Smooth muscle cell (in vitro differentiated cells): ENCODE data around the gene SOAT2. TPM values are rescaled to one million over a fixed set of nuclear protein-coding genes. Genes with fewer than 3 reads are reported as not detected.

ENCODE experiments used
- DNase-seq: peaks from one replicate; lab custom pipeline; 2025; ENCODE audit not compliant: unreplicated experiment; lab: John Stamatoyannopoulos, UW
- H2AFZ ChIP-seq: fragments of 200-600 bp; sonication (generic); 2 replicates; pipeline ENCODE4 v1.6.0; 2016; ENCODE audit warnings: antibody characterized with exemption, low read depth, mild to moderate bottlenecking
- H3F3A ChIP-seq: fragments of 200-600 bp; sonication (generic); 2 replicates; pipeline ENCODE4 v1.6.0; 2017; ENCODE audit warnings: antibody characterized with exemption, low read depth
- H3K27ac ChIP-seq: fragments of 200-600 bp; sonication (generic); 2 replicates; pipeline ENCODE4 v1.5.1; 2016; ENCODE audit warnings: low read depth, mild to moderate bottlenecking
- H3K27me3 ChIP-seq: fragments of 200-600 bp; sonication (generic); 2 replicates; pipeline ENCODE4 v1.6.1; 2016; ENCODE audit warnings: low read depth, mild to moderate bottlenecking
- H3K36me3 ChIP-seq: fragments of 200-600 bp; sonication (generic); 2 replicates; pipeline ENCODE4 v1.5.1; 2016; ENCODE audit warnings: low read depth
- H3K4me1 ChIP-seq: fragments of 200-600 bp; sonication (generic); 2 replicates; pipeline ENCODE4 v1.5.1; 2016; ENCODE audit warnings: low read depth
- H3K4me2 ChIP-seq: fragments of 200-600 bp; sonication (generic); 2 replicates; pipeline ENCODE4 v1.6.0; 2016; ENCODE audit warnings: mild to moderate bottlenecking
- H3K4me3 ChIP-seq: fragments of 200-600 bp; sonication (generic); 2 replicates; pipeline ENCODE4 v1.5.1; 2016; ENCODE audit warnings: mild to moderate bottlenecking
- H3K79me2 ChIP-seq: fragments of 200-600 bp; sonication (generic); 2 replicates; pipeline ENCODE4 v1.6.0; 2016; ENCODE audit warnings: low read depth, mild to moderate bottlenecking
- H3K9ac ChIP-seq: fragments of 200-600 bp; sonication (generic); 2 replicates; pipeline ENCODE4 v1.6.0; 2016; ENCODE audit warnings: low read depth
- H3K9me3 ChIP-seq: fragments of 200-600 bp; sonication (generic); replicated peaks from 2 replicates; pipeline ENCODE4 v1.5.1; 2016; ENCODE audit warnings: low read depth
- H4K20me1 ChIP-seq: fragments of 200-600 bp; sonication (generic); 2 replicates; pipeline ENCODE4 v1.6.0; 2016; ENCODE audit warnings: low read depth
- CTCF ChIP-seq: fragments of 200-600 bp; sonication (generic); IDR thresholded peaks from 2 replicates; pipeline ENCODE4 v1.5.1; 2017; ENCODE audit warnings: borderline replicate concordance, mild to moderate bottlenecking, antibody characterized with exemption; ENCODE audit not compliant: insufficient read depth, poor library complexity, severe bottlenecking
- WGBS: methylation state at CpG from one replicate; pipeline ENCODE4 v1.1.7; 2016; ENCODE audit warnings: low lambda C conversion rate; 5-methylcytosine and 5-hydroxymethylcytosine counted together
- polyA plus RNA-seq: library from polyadenylated mRNA; unstranded; fragments of >200 nt; fragmentation: Nextera tagmentation; extraction: Ambion mirVana; gene quantifications from 2 replicates; pipeline ENCODE4 v1.2.1, GENCODE V29; 2016
- total RNA-seq: library from RNA; depleted of rRNA; stranded (reverse); fragments of >200 nt; gene quantifications from 2 replicates; pipeline ENCODE4 v1.2.3, GENCODE V29; 2014

SOAT2 gene
- total and polyA plus RNA-seq, 2 experiments from 2014 or later: not detected

- no peak overlapping the region for H3K27ac ChIP-seq
- H3K4me2 ChIP-seq: no peak overlapping the region
- 85% methylated on average over 12 of the region's 12 CpGs for WGBS
- H4K20me1 ChIP-seq: no peaks in the 10 kb centered on the region
- TF ChIP-seq CTCF: no peak
- peak overlapping the region; percentile 10 for H3K4me3 ChIP-seq
- H3K9me3 ChIP-seq: no peaks in the 10 kb centered on the region
- no peaks in the 10 kb centered on the region for H3K27me3 ChIP-seq
- no peak overlapping the region for H2AFZ ChIP-seq
- no peak for DNase-seq
- no peak overlapping the region for H3K9ac ChIP-seq
- H3F3A ChIP-seq: no peaks in the 10 kb centered on the region
- H3K36me3 ChIP-seq: no peaks in the 10 kb centered on the region
- no peaks in the 10 kb centered on the region for H3K79me2 ChIP-seq
- H3K4me1 ChIP-seq: no peaks in the 10 kb centered on the region
Measured at GRCh38 chr12:53113136-53113705, 9.9 kb downstream of the SOAT2 start.

- DNase-seq: no peak
- Histone ChIP-seq H4K20me1 (no peaks in the 10 kb centered on the region), H3K4me3 (no peak overlapping the region), H3K79me2 (no peaks in the 10 kb centered on the region), H3K4me2 (no peak overlapping the region), H2AFZ (no peak overlapping the region), H3F3A (no peaks in the 10 kb centered on the region), H3K36me3 (no peaks in the 10 kb centered on the region), H3K9me3 (no peaks in the 10 kb centered on the region), H3K27me3 (no peaks in the 10 kb centered on the region), H3K9ac (no peak overlapping the region), H3K4me1 (no peaks in the 10 kb centered on the region), H3K27ac (no peak overlapping the region)
- TF ChIP-seq CTCF: no peak
Measured at GRCh38 chr12:53113951-53114350, 10.7 kb downstream of the SOAT2 start.

- no peak for DNase-seq
Measured at GRCh38 chr12:53115112-53115890, 12.0 kb downstream of the SOAT2 start.

More at GRCh38 chr12:53115112-53115890, 12.0 kb downstream of the SOAT2 start:
- no peaks in the 10 kb centered on the region for H3K4me1 ChIP-seq
- no peak for TF ChIP-seq CTCF
- H3F3A ChIP-seq: no peaks in the 10 kb centered on the region
- 90% methylated on average over 28 of the region's 33 CpGs for WGBS
- H3K4me3 ChIP-seq: no peak overlapping the region
- H3K27ac ChIP-seq: no peak overlapping the region
- no peaks in the 10 kb centered on the region for H3K9me3 ChIP-seq
- H3K27me3 ChIP-seq: no peaks in the 10 kb centered on the region
- no peak overlapping the region for H2AFZ ChIP-seq
- no peaks in the 10 kb centered on the region for H3K36me3 ChIP-seq
- H3K79me2 ChIP-seq: no peaks in the 10 kb centered on the region
- no peak overlapping the region for H3K9ac ChIP-seq
- H3K4me2 ChIP-seq: no peak overlapping the region
- H4K20me1 ChIP-seq: no peaks in the 10 kb centered on the region
